Fibroblast of lung (primary cell): Measurements from ENCODE around the gene CD59.

Source experiments
- EZH2 ChIP-seq: IDR thresholded peaks from 2 replicates; pipeline ENCODE4 v1.5.1; 2012; ENCODE audit warnings: low read length, control low read depth, mild to moderate bottlenecking; ENCODE audit errors: missing control alignments
- TF ChIP-seq, protein P1 (sequence below), 2 donors: IDR thresholded peaks in 1 of 2; conservative IDR thresholded peaks in 1 of 2; 1 replicate in 1 of 2; 2 replicates in 1 of 2; pipeline ENCODE4 v1.5.1; 2011 to 2012; ENCODE audit warnings: low read length in 2 of 2, control low read depth in 1 of 2, inconsistent platforms in 1 of 2, low read depth in 1 of 2, mild to moderate bottlenecking in 1 of 2

DNA sequence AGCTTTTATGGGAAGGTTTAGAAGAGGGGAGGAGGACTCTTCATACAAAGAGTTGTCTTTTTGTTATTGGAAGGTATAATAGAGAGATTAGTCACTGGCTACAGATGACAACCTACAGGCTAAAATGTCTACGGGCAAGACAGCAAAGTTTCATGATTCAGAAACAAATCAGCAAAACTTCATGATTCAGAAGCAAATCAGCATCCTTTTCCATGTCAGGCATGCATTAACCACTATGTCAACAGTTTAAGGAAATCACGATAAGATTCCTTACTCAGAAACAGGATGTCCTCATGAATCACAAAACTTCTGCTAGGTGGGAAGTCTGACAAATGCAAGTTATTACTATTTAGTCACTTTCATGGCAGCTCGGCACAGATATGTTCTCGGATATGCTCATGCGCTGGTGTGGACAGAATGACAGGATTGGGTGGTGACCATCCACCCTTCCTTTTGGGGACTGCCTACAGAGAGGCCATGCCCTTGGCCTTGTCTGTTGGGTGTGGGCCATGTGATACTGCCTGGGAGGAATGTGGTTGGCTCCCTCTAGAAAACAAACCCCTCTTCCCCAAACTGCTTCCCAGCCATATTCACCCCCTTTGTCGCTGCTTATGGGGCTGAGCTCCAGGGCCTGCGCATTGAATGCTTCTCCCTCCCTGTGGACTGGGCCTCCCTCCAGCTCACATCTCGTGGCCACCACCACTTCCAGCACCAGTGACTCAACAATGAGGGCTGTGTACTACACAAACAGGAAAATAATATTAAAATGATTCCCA, 45.7 kb downstream of the CD59 start:
- TF ChIP-seq, protein P1, sequence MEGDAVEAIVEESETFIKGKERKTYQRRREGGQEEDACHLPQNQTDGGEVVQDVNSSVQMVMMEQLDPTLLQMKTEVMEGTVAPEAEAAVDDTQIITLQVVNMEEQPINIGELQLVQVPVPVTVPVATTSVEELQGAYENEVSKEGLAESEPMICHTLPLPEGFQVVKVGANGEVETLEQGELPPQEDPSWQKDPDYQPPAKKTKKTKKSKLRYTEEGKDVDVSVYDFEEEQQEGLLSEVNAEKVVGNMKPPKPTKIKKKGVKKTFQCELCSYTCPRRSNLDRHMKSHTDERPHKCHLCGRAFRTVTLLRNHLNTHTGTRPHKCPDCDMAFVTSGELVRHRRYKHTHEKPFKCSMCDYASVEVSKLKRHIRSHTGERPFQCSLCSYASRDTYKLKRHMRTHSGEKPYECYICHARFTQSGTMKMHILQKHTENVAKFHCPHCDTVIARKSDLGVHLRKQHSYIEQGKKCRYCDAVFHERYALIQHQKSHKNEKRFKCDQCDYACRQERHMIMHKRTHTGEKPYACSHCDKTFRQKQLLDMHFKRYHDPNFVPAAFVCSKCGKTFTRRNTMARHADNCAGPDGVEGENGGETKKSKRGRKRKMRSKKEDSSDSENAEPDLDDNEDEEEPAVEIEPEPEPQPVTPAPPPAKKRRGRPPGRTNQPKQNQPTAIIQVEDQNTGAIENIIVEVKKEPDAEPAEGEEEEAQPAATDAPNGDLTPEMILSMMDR (conservative IDR thresholded peaks at IDR 0.05 in 1 of 2, IDR thresholded peaks at IDR 0.05 in 1 of 2; ENCODE audit: low read depth in 1 of 2, low read length in 2 of 2): no peak
- TF ChIP-seq EZH2: no peak
